Activated T-cell treated with anti-CD3 and anti-CD28 coated beads, Interleukin-2, amount 50 U/mL, for 72 hours (primary cell): Measurements from ENCODE around the gene CD72. TPM values are rescaled to one million over a fixed set of nuclear protein-coding genes. Genes with fewer than 3 reads are reported as not detected.
"Not testable (repeated sequence)": the region's sequence is repeated elsewhere in the genome, so short reads cannot be mapped to it uniquely, and the experiment has no call there.

Experiments used
- ATAC-seq, 2 donors: fragments of 150-1000 bp; cut with Tn5 transposase; replicated peaks in 1 of 2; 2 replicates each; pipeline ENCODE4 v1.10.0; 2021; ENCODE audit warnings: moderate library complexity in 2 of 2, mild to moderate bottlenecking in 1 of 2
- DNase-seq, 2 donors: peaks; one replicate each; pipeline ENCODE4 v3.0.0; 2021 to 2022; ENCODE audit warnings: mixed read lengths in 1 of 2
- H3K27ac Mint-ChIP-seq: one replicate; pipeline ENCODE4 v1.8.0; 2022; ENCODE audit warnings: mild to moderate bottlenecking, moderate library complexity, mixed read lengths
- H3K27me3 Mint-ChIP-seq: one replicate; pipeline ENCODE4 v1.8.0; 2022; ENCODE audit warnings: low read depth, mixed read lengths
- H3K36me3 Mint-ChIP-seq, 2 donors: one replicate each; pipeline ENCODE4 v1.8.0; 2022; ENCODE audit warnings: mixed read lengths in 2 of 2, mild to moderate bottlenecking in 1 of 2; ENCODE audit not compliant: insufficient read depth in 2 of 2
- H3K4me1 Mint-ChIP-seq: one replicate; pipeline ENCODE4 v1.8.0; 2022; ENCODE audit warnings: low read depth, mixed read lengths
- H3K4me3 Mint-ChIP-seq, 2 donors: one replicate each; pipeline ENCODE4 v1.8.0; 2022; ENCODE audit warnings: mild to moderate bottlenecking in 2 of 2, mixed read lengths in 2 of 2, moderate library complexity in 2 of 2
- H3K9me3 Mint-ChIP-seq, 2 donors: one replicate each; pipeline ENCODE4 v1.8.0; 2022; ENCODE audit warnings: mixed read lengths in 2 of 2
- total RNA-seq, 2 donors: library from RNA; stranded (reverse); gene quantifications; one replicate each; pipeline ENCODE4 v1.2.3, GENCODE V29; 2022

Gene CD72
- total RNA-seq, 2 donors from 2014 or later = 28.7 to 31.9 TPM

- no peak for DNase-seq
- H3K4me3 Mint-ChIP-seq = peak overlapping the region; percentile 82 to 87
- peaks cover 52% of the 10 kb centered on the region for H3K4me1 Mint-ChIP-seq
- no peak for ATAC-seq
- no peak overlapping the region for H3K27ac Mint-ChIP-seq
- H3K27me3 Mint-ChIP-seq = no peaks in the 10 kb centered on the region
- no peaks in the 10 kb centered on the region for H3K9me3 Mint-ChIP-seq
- peaks cover 3 to 6% of the 10 kb centered on the region in 2 donors for H3K36me3 Mint-ChIP-seq
Observed at GRCh38 chr9:35606138-35606504, 12.1 kb downstream of the CD72 start.

- Mint-ChIP-seq H3K27me3 (no peaks in the 10 kb centered on the region), H3K4me1 (peaks cover 49% of the 10 kb centered on the region), H3K27ac (no peak overlapping the region), H3K4me3 (peak overlapping the region; percentile 82 to 87), H3K36me3 (peaks cover 3 to 6% of the 10 kb centered on the region in 2 donors), H3K9me3 (no peaks in the 10 kb centered on the region)
- ATAC-seq = peak in 1 of 2 donors; percentile 1
- DNase-seq = peak; percentile 43 to 45
Observed at GRCh38 chr9:35605351-35606137, 12.7 kb downstream of the CD72 start.

- peak; percentile 59 to 60 for ATAC-seq
- peak; percentile 93 for DNase-seq
- Mint-ChIP-seq H3K4me3 (peak within 1 kb of the TSS; percentile 93 to 99), H3K36me3 (peaks cover 3 to 6% of the 10 kb centered on the region in 2 donors), H3K27me3 (no peaks in the 10 kb centered on the region), H3K27ac (peak within 1 kb of the TSS; percentile 92), H3K4me1 (peaks cover 49% of the 10 kb centered on the region), H3K9me3 (no peaks in the 10 kb centered on the region)
Observed at GRCh38 chr9:35604578-35605350, 13.4 kb downstream of the CD72 start, which contains the start of gene TESK1. Gene TESK1, plus strand, starts transcription at chr9:35605262. Its CDS starts 358 bp downstream, at chr9:35605620.

- peak; percentile 99 to 100 for DNase-seq
- peak; percentile 90 for ATAC-seq
- no peaks in the 10 kb centered on the region for H3K9me3 Mint-ChIP-seq
- peaks cover 49% of the 10 kb centered on the region for H3K4me1 Mint-ChIP-seq
- peak overlapping the region; percentile 93 to 99 for H3K4me3 Mint-ChIP-seq
- H3K36me3 Mint-ChIP-seq = peaks cover 3 to 6% of the 10 kb centered on the region in 2 donors
- peak overlapping the region; percentile 92 for H3K27ac Mint-ChIP-seq
- no peaks in the 10 kb centered on the region for H3K27me3 Mint-ChIP-seq
Observed at GRCh38 chr9:35603986-35604577, 14.1 kb downstream of the CD72 start.

- Mint-ChIP-seq H3K27ac (peak overlapping the region; percentile 92), H3K36me3 (peaks cover 3 to 6% of the 10 kb centered on the region in 2 donors), H3K9me3 (no peaks in the 10 kb centered on the region), H3K4me1 (peaks cover 49% of the 10 kb centered on the region), H3K27me3 (no peaks in the 10 kb centered on the region), H3K4me3 (peak overlapping the region; percentile 93 to 99)
- ATAC-seq (no peak), DNase-seq (peak; percentile 26 to 33)
Observed at GRCh38 chr9:35603506-35603985, 14.7 kb downstream of the CD72 start.

- Mint-ChIP-seq H3K4me1 (peaks cover 30% of the 10 kb centered on the region), H3K27me3 (no peaks in the 10 kb centered on the region), H3K36me3 (peaks cover 3 to 8% of the 10 kb centered on the region in 2 donors), H3K9me3 (no peaks in the 10 kb centered on the region), H3K4me3 (no peak overlapping the region), H3K27ac (no peak overlapping the region)
- DNase-seq (no peak), ATAC-seq (no peak)
Observed at GRCh38 chr9:35599763-35600604, 18.2 kb downstream of the CD72 start.

- Mint-ChIP-seq H3K4me1 (peaks cover 24% of the 10 kb centered on the region), H3K27ac (no peak overlapping the region), H3K36me3 (peaks cover 1 to 9% of the 10 kb centered on the region in 2 donors), H3K4me3 (no peak overlapping the region), H3K27me3 (no peaks in the 10 kb centered on the region), H3K9me3 (peaks cover 2 to 4% of the 10 kb centered on the region in 2 donors)
- no peak for DNase-seq
- no peak for ATAC-seq
Observed at GRCh38 chr9:35598866-35599590, 19.2 kb downstream of the CD72 start.

- not testable (repeated sequence) for H3K4me1 Mint-ChIP-seq, DNase-seq, H3K27me3 Mint-ChIP-seq, H3K27ac Mint-ChIP-seq, ATAC-seq, H3K4me3 Mint-ChIP-seq
- Mint-ChIP-seq H3K9me3 (peaks cover 11 to 13% of the 10 kb centered on the region in 2 donors), H3K36me3 (peaks cover 10 to 22% of the 10 kb centered on the region in 2 donors)
Observed at GRCh38 chr9:35596907-35597306, 21.3 kb downstream of the CD72 start.

- H3K27ac Mint-ChIP-seq = no peak overlapping the region
- peaks cover 11 to 16% of the 10 kb centered on the region in 2 donors for H3K9me3 Mint-ChIP-seq
- DNase-seq (no peak), ATAC-seq (no peak)
- no peaks in the 10 kb centered on the region for H3K27me3 Mint-ChIP-seq
- no peaks in the 10 kb centered on the region for H3K4me1 Mint-ChIP-seq
- no peak overlapping the region for H3K4me3 Mint-ChIP-seq
- H3K36me3 Mint-ChIP-seq = peaks cover 14 to 22% of the 10 kb centered on the region in 2 donors
Observed at GRCh38 chr9:35594471-35594870, 23.7 kb downstream of the CD72 start.

- peaks cover 11 to 16% of the 10 kb centered on the region in 2 donors for H3K9me3 Mint-ChIP-seq
- no peak overlapping the region for H3K27ac Mint-ChIP-seq
- H3K4me3 Mint-ChIP-seq = no peak overlapping the region
- peaks cover 14 to 26% of the 10 kb centered on the region in 2 donors for H3K36me3 Mint-ChIP-seq
- no peaks in the 10 kb centered on the region for H3K4me1 Mint-ChIP-seq
- no peak for DNase-seq
- no peak for ATAC-seq
- H3K27me3 Mint-ChIP-seq = no peaks in the 10 kb centered on the region
Observed at GRCh38 chr9:35593581-35593980, 24.6 kb downstream of the CD72 start.

GRCh38 chr9:35588506-35588905 is 29.7 kb downstream of the CD72 start:
- H3K27ac Mint-ChIP-seq, ATAC-seq, DNase-seq, H3K4me3 Mint-ChIP-seq, H3K27me3 Mint-ChIP-seq, H3K4me1 Mint-ChIP-seq: not testable (repeated sequence)
- Mint-ChIP-seq H3K9me3 (peaks cover 11 to 21% of the 10 kb centered on the region in 2 donors), H3K36me3 (peaks cover 25 to 32% of the 10 kb centered on the region in 2 donors)
